Ovary (tissue), 3 donors: ENCODE data around the gene ARRDC5.

Experiments used
- POLR2A ChIP-seq: fragments of 450-650 bp; IDR thresholded peaks from one replicate; pipeline ENCODE4 v1.6.1; 2017; ENCODE audit warnings: antibody characterized with exemption, mild to moderate bottlenecking, moderate library complexity
- TF ChIP-seq, protein P1 (sequence below), 3 donors: fragments of 450-650 bp in 2 of 3; fragments of 200-600 bp in 1 of 3; IDR thresholded peaks; one replicate each; pipeline versions ENCODE4 v1.5.1 to v1.8.0; 2016 to 2022; ENCODE audit warnings: antibody characterized with exemption in 3 of 3, mild to moderate bottlenecking in 1 of 3
- donor health status: DM: no; HTN: no; CAD: no.

DNA sequence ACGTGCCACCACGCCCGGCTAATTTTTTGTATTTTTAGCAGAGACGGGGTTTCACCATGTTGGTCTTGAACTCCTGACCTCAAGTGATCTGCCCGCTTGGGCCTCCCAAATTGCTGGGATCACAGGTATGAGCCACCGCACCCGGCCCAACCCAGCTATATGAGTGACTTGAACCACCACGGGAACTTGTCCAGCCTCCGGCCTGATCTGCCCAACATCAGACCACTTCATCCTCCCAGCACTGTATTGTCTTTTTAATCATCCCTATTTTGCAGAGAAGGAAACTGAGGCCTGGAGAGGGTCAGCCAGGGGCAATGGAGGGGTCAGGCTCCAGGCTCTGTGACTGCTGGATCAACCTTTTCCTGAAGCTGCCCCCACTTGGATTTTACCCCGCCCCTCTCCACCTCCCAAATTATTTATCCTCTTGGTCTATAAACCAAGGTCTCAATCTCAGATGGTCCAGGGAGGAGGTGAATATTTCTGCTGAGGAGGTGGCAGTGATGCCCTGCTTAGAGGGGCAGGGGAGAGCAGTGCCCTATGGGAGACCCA lies 34.3 kb downstream of the ARRDC5 start:
- no peak for TF ChIP-seq POLR2A
- TF ChIP-seq, protein P1, sequence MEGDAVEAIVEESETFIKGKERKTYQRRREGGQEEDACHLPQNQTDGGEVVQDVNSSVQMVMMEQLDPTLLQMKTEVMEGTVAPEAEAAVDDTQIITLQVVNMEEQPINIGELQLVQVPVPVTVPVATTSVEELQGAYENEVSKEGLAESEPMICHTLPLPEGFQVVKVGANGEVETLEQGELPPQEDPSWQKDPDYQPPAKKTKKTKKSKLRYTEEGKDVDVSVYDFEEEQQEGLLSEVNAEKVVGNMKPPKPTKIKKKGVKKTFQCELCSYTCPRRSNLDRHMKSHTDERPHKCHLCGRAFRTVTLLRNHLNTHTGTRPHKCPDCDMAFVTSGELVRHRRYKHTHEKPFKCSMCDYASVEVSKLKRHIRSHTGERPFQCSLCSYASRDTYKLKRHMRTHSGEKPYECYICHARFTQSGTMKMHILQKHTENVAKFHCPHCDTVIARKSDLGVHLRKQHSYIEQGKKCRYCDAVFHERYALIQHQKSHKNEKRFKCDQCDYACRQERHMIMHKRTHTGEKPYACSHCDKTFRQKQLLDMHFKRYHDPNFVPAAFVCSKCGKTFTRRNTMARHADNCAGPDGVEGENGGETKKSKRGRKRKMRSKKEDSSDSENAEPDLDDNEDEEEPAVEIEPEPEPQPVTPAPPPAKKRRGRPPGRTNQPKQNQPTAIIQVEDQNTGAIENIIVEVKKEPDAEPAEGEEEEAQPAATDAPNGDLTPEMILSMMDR (IDR thresholded peaks at IDR 0.05): no peak
